NCI-H82 (cell line): ENCODE measurements around the gene EFCAB12.
"Not testable (repeated sequence)": the region's sequence is repeated elsewhere in the genome, so short reads cannot be mapped to it uniquely, and the experiment has no call there.

Experiments
- DNase-seq: peaks from one replicate; lab custom pipeline; 2025; lab: John Stamatoyannopoulos, UW

Gene EFCAB12

GRCh38 chr3:129369711-129370110, 58.7 kb downstream of the EFCAB12 start:
- no peak for DNase-seq

- no peak for DNase-seq
Observed at GRCh38 chr3:129367821-129368220, 60.6 kb downstream of the EFCAB12 start.

GRCh38 chr3:129366312-129366831, 62.1 kb downstream of the EFCAB12 start:
- DNase-seq = no peak

- no peak for DNase-seq
Observed at GRCh38 chr3:129365296-129366136, 62.9 kb downstream of the EFCAB12 start.

- not testable (repeated sequence) for DNase-seq
Observed at GRCh38 chr3:129364811-129365210, 63.6 kb downstream of the EFCAB12 start.

GRCh38 chr3:129363356-129363755, 65.1 kb downstream of the EFCAB12 start:
- not testable (repeated sequence) for DNase-seq

GRCh38 chr3:129360705-129361460, 67.6 kb downstream of the EFCAB12 start:
- DNase-seq = peak; percentile 85

- DNase-seq = peak; percentile 98
Observed at GRCh38 chr3:129360171-129360611, 68.2 kb downstream of the EFCAB12 start.

- DNase-seq = peak; percentile 58
Observed at GRCh38 chr3:129358772-129359371, 69.6 kb downstream of the EFCAB12 start.

GRCh38 chr3:129358177-129358771, 70.2 kb downstream of the EFCAB12 start:
- peak; percentile 81 for DNase-seq

- DNase-seq = no peak
Observed at GRCh38 chr3:129357616-129358015, 70.8 kb downstream of the EFCAB12 start.

- no peak for DNase-seq
Observed at GRCh38 chr3:129356756-129357425, 71.5 kb downstream of the EFCAB12 start.

- no peak for DNase-seq
Observed at GRCh38 chr3:129353589-129353941, 74.9 kb downstream of the EFCAB12 start.

- DNase-seq = no peak
Observed at GRCh38 chr3:129352650-129353588, 75.5 kb downstream of the EFCAB12 start.

GRCh38 chr3:129352045-129352444, 76.4 kb downstream of the EFCAB12 start:
- DNase-seq = peak; percentile 44
